NOMO-1 treated with dmso at 0.1 percent for 144 hours (cell line): ENCODE measurements around the gene CLIC5.

Experiments
- DNase-seq: peaks from one replicate; lab custom pipeline; 2025; ENCODE audit not compliant: unreplicated experiment; lab: John Stamatoyannopoulos, UW

Gene CLIC5

GRCh38 chr6:45966340-45966739 is 49.3 kb downstream of the CLIC5 start:
- no peak for DNase-seq

- DNase-seq: no peak
Observed at GRCh38 chr6:45965792-45966191, 49.9 kb downstream of the CLIC5 start.

DNA sequence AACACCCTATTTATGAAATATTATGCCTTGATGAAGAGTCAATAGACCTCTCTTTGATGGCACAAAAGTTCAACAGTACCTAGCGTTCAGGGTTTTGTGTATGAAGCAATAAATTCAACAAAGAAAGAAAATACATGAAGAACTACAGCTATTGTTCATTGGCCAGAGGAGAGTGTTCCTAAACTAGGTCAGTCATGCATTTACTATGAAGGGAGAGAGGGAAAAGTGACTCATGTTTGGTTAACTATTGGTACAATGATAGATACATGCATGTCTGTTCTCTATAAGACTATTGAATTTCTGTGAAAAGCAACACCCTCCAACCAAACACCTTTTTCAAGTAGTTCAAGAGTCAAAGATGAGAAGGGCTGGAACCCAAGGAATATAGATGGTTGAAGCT is 50.7 kb downstream of the CLIC5 start:
- DNase-seq: no peak

GRCh38 chr6:45964300-45964699 is 51.4 kb downstream of the CLIC5 start:
- no peak for DNase-seq

DNA sequence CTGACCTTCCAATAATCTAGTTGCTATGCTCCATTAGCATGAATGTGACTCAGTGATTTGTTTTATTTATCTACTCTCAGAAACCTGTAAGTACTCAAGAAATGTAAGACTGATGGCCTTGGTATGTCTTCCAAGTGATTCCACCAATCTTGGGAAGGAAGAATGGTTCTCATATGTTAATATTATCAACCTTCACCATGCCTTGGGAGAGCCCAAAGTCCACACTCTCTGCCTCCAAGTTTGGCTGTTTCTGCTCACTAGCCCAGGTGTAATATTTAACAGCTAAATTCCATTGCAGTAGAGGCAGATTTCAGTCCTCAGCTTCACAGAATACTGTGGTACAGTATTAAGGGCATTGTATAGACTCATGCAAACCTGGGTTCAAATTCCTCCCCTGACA is 51.8 kb downstream of the CLIC5 start:
- DNase-seq: no peak

DNA sequence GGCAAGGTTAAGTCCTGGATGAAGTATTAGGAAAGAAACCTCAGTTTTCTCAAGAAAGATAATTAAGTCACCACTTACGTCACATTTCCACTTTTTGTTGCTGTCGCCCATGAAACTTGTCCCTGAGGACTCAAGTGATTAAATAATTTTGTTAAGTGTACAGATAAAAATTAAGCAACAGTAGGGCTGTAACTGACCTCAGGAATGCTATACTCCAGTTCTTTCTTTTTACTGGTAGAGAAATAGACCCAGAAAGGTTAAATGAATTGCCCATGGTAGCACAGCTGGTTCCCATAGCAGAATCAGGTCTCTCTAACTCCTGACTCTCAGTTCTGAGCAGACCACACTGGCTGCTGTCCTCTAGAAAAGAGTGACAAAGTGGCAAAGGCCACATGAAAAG is 54.5 kb downstream of the CLIC5 start:
- DNase-seq: no peak

DNA sequence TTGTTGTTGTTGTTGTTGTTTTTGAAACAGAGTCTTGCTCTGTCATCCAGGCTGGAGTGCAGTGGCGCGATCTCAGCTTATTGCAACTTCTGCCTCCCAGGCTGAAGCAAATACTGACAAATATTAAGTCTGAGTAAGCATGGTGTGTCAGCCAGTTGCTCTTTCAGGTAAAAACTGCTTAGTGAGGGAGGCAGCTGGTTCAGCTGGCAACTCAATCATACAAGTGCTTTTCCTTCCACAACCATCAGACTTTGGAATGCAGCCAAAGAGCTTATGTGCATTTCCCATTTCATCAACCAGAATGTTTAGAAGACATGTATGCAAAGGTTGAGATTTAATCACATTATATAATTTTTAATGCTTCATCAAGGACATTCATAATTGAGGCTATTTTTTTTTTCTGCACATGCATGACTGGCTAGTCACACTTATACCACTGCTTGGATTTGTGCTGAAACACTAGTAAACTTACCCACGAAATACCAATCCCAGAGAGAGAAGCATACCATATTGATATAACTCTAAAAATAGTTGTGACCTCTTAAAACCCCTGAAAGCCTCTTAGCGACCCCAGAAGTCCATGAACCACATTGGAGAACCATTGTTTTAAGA is 56.0 kb downstream of the CLIC5 start:
- DNase-seq: no peak

GRCh38 chr6:45956663-45957062 is 59.0 kb downstream of the CLIC5 start:
- DNase-seq: no peak

DNA sequence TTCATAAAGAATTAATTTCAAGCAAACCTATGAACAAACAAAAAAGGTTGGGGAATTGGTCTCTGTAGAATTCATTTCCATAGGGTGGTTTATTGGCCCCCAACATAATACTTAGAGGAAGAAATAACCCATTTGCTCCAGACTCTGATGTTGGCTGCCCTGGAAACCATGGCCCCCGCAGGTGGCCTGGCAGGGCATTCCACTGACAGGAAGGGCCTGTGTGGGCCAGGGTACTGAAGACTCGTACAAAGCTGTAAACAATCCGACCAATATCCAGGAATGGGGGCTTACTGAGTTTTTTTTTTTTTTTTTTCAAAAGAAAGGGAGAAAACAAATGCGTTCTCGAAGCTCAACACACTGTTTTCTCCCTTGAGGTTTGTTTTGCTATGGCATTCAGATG is 59.5 kb downstream of the CLIC5 start:
- DNase-seq: no peak

DNA sequence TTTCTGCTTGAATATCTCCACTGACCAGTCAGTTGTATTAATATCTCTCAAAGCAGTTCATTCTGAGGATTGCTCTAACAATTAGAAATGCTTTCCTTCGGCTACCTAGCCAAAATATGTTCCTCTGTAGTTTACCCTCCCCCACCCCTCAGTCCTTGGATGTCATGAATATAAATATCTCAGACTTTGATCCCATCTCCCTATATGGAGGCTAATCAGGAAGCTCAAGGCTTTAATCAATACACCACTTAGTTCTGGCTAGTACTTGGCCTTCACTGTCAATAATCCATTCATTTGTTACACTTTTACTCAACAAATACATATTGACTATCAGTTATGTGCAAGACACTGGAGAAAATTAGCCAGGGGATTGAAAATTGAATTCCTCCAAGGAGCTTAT is 60.1 kb downstream of the CLIC5 start:
- DNase-seq: no peak

DNA sequence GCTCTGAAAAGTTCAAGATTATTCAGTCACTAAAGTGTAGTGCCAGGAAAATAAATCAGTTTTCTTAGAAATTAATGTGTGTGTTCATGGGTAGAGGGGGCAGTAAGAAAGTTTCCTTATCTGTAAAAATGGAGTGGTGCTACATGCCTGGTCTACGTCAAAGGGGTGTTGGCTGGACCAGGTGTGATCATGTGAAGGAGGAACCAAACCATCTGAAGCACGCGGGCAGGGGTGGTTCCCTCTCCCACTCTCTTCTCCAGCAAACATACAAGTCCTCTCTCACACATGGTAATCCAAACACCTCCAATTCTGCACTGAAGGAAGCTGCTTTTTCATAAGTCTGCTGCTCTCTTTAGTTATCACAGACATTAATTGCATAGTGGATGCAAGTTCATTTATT is 63.1 kb downstream of the CLIC5 start:
- no peak for DNase-seq

DNA sequence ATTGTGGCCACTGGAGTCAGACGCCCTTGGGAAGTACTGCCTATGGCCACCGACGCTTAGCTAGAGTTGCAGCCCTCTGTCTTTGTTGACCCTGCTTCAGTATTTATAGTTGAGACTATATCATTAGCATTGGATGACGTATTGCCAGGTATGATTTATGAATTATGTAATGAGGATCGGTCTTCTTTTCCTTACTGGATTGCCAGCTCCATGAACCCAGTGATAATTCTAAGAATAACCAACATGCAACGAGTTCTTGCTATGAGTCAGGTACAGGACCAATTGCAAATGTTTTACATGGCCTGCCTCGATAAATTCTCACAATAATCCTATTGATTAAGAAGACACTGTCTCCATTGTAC is 63.5 kb downstream of the CLIC5 start:
- no peak for DNase-seq

DNA sequence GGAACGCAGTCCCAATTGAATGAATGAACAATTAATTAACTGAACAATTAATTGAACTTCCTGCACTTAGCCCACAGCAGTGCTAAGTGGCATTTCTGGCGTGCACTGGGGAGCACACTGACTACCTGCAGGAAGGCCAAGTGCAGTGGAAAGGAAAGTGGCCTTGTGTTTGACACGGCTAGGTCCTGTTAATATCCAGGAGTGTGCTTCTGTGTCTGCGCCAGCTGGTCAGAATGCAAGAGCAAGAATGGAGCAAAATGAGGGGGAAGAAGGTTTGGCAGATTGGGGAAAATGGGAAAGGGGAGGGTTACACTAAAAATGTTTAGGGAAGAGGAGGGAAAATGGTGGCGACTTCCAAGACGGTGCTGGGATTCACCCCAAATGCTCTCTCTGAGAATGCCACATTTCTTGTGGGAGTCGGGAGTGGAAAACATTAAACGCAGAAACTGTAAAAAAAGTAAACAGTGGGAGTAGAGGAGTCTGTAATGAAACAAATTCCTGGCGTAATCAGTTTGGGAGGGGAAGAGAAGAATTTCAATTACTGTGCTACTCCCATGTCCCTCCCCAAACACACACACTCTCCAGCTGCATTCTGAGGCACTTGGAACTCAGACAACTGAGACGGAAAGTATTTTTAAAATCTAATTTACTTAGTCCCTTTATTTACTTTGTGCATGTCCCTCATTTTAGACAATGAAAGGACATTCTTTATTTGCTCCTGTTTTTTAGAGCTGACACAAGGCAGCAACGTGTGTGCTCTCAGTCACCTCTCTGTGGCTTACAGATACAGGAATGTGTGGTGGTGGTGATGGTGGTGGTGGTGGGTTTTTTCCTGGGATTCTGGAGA is 64.1 kb downstream of the CLIC5 start:
- no peak for DNase-seq

- DNase-seq: no peak
Observed at GRCh38 chr6:45949256-45949655, 66.4 kb downstream of the CLIC5 start.

DNA sequence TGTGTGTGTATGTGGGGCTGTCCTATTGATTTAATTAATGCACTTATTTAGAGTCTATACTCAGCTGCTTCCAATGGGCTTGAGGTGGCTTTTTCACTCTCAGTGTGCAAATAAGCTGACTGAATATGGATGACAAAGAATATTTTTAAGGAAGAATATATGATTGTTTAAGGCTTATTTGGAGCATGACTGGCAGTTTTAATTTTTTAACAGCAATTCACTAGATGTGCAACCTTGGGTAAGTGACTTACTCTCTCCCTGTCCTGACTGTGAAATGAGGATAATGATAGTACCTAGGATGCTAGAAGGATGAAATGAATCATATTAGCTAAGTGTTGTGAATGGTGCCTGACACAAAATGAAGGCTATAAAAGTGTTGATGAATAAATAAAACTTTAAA is 67.9 kb downstream of the CLIC5 start:
- DNase-seq: no peak

DNA sequence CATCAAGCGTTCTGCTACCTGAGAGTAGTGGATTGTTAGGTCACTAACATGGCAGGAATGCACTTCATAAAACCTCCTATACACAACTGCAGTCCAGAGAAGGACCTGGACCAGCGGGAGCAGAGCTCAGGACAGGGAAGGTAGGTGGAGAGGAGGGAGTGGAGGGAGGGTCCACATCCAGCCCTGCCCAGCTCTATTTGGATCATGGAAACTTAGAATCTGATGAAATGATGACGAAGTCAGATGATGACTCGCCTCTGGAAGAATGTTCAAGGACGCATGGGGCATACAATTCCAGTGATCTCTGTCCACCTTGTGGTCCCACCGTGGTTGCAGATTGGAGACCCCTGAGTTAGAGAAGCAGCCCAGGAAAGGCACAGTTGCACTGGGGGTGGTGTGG is 68.8 kb downstream of the CLIC5 start:
- DNase-seq: no peak

GRCh38 chr6:45946352-45946751 is 69.3 kb downstream of the CLIC5 start:
- no peak for DNase-seq

DNA sequence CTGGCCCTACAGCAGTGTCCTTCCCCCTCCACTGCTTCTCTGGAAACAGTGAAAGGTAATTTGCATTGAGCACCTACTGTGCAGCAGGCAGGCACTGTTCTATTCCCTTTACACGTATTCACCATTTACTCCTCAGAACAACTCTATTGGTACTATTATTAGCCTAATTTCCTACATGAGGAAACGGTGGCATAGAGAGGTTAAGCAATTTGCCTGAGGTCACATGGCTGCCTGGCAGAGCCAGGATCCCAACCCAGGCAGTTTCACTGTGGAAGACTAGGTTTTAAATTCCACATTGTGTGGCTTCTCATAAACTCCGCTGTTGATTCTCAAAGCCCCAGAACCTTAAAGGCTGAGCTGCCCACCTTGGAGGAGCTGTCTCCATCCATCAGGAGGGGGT is 72.7 kb downstream of the CLIC5 start:
- DNase-seq: no peak

GRCh38 chr6:45933855-45934254 is 81.8 kb downstream of the CLIC5 start:
- DNase-seq: no peak

DNA sequence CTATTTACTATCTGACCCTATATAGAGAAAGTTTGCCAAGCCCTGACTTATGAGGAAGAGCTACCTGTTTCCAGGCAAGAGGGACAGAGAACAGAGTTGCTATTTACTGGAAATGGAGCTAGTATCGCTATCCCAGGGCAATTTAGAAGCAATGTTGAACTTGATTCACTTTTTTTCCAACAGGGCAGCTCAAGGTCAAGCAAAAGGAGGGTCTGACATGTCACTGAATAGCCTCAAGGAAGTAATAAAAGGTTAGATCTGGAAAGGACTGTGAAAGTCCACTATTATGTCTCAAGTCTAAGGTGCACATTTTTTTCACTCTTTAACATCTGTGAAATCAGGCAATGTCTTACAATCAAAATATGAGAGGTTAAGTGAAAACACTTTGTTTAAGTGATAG is 84.4 kb downstream of the CLIC5 start:
- no peak for DNase-seq

DNA sequence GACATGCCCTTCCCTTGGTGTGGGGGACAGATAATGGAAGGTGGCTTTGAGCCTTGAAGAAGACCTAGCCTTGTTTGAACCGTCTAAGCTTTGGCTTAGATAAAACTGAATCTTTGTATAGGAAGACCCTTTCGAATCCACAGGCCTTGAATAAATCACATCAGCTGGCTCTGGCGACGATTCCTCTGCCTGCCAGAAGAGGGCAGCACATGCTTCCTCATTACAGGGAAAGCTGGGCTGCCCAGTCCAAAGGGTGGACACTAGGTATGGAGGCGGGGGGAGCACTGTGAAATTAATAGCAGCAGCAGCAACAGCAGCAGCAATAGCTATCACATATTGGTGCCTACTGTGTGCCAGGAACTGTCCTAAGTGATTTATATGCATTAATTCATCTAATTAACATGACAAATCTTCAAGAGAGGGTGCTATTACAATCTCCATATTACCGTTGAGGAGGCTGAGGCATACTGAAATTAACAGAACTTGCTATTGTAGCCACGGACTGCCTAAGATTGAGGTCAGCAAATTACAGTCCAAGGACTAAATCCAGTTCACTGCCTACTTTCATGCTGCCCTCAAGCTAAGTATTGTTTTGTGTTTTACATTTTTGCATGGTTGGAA is 85.1 kb downstream of the CLIC5 start:
- DNase-seq: peak; percentile 15
